GM18526 (cell line): ENCODE measurements around the gene CPNE6.

Source experiments
- POLR2A ChIP-seq: IDR thresholded peaks from 3 replicates; pipeline ENCODE4 v1.6.1; 2011; ENCODE audit not compliant: insufficient read length; ENCODE audit errors: extremely low read depth

Gene CPNE6

GRCh38 chr14:24103451-24103850, 32.1 kb downstream of the CPNE6 start:
- no peak for TF ChIP-seq POLR2A

- TF ChIP-seq POLR2A: no peak
These were observed 35.4 kb downstream of the CPNE6 start for GRCh38 chr14:24106672-24107271.

GRCh38 chr14:24108336-24108874, 37.0 kb downstream of the CPNE6 start:
- TF ChIP-seq POLR2A: no peak

GRCh38 chr14:24110060-24110459, 38.7 kb downstream of the CPNE6 start:
- TF ChIP-seq POLR2A: no peak

DNA sequence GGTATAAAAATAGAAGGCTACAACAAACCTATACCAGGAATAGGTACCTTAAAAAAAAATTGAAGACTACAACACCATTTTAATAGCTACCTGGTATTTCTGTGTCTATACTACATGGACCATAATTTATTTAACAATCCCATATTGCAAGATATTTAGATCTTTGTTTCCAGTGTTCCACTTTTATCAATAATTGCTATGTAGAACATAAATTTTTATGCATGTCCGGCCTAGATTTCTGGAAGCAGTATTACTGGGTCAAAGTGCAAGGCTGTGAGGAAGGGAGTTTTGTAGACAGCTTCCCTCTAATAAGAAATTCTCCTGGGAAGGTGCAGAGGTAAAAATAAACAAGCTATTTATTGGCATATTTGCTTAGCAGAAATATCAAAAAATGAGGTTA, 39.2 kb downstream of the CPNE6 start:
- no peak for TF ChIP-seq POLR2A

DNA sequence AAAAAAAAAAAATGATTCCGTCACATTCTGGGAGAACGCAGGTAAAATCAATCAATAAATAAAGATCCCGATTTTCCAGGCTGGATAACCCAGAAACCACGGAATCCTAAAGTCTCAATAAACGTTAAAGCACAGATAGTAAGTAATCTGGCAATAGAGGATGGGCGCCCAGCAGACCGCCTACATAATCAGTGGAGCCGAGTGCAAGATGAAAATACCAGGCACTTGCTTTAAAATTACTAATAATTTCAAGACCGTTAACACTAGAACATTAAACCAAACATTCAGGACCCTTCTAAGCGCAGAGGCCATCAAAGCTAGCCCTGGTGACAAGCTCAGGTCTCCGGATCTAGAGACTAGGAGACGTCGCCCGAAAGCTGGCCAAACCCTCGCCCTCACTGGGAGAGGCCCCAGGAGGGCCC, 42.0 kb downstream of the CPNE6 start:
- no peak for TF ChIP-seq POLR2A

GRCh38 chr14:24113801-24114531, 42.6 kb downstream of the CPNE6 start:
- peak; percentile 85 for TF ChIP-seq POLR2A

DNA sequence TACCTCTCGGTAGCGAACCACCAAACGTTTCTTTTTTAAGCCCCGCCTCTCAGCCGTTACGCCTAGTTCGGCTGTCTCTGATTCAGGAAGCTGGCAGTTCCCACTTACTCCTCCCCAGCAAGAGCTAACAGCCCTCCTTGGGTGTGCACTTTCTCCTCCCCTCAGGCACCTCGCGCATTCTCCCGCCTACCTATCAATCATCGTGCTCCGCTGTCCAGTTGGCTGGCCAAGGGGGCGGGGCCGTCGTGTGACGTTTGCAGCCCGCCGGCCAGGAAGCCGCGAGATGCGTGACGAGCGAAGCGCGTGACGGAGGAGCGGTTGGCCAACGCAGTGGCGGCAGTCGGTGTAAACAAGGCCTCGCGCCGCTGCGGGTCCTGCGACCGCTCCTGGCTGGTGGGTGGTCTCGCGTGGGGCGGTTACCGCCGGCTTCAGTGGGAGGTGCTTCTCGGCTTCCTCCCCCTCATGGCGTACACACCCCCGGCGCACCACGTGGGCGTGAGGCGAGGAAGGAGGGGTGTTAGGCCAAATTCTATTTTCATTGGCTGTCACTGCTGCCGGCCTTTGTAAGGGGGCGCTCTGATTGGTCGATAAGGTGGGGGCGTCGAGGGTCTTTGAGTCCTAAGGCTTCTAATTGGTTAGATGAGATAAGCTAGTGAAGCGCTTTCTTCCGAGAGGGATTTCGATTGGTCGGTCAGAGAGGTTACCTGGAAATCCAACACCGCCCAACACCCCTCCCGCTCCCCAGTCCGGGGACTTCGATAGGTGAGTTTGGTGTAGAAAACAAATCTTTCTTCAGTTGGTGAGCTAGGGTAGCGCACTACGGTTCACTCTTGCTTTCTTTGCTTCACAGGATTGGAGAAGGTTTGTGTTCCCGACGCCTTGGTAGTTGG, 43.4 kb downstream of the CPNE6 start, which contains the start of the genes DCAF11 and NRL:
TSS of gene DCAF11 (plus strand) at position 246 of the 890 bp plus-strand sequence. CDS start 818 bp downstream, outside the sequence.
TSS of gene NRL (minus strand) at position 418 of the 890 bp plus-strand sequence. CDS start 32,101 bp downstream, outside the sequence.
- TF ChIP-seq POLR2A: peak; percentile 9

DNA sequence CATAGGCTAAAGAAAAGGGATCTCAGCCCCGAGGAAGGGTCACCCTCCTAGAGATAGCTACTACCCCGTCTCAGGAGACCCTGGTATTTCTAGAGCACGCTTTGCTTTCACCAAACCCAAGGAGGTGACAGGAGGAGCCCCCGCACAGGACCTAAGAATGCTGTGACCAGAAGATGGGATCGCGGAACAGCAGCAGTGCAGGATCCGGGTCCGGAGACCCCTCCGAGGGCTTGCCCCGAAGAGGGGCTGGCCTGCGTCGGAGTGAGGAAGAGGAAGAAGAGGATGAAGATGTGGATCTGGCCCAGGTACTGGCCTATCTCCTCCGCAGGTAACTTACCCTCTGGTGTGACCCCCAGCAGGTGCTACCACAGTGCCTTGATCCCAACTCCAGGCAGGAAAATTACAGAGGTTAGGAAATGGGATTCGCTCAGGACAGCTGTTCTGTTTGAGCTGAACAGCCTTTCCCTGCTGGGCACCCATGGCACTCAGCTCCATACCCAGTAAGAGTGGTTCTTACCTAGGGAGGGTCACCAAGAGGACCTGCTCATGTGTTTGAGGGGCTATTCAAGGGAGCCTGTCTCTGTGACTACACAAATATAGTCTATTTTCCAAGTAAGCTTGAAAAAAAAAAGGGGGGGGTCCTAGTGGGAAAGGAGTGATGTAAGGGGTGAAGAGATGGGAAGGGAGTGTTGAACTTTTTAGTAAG, 44.2 kb downstream of the CPNE6 start:
- no peak for TF ChIP-seq POLR2A

DNA sequence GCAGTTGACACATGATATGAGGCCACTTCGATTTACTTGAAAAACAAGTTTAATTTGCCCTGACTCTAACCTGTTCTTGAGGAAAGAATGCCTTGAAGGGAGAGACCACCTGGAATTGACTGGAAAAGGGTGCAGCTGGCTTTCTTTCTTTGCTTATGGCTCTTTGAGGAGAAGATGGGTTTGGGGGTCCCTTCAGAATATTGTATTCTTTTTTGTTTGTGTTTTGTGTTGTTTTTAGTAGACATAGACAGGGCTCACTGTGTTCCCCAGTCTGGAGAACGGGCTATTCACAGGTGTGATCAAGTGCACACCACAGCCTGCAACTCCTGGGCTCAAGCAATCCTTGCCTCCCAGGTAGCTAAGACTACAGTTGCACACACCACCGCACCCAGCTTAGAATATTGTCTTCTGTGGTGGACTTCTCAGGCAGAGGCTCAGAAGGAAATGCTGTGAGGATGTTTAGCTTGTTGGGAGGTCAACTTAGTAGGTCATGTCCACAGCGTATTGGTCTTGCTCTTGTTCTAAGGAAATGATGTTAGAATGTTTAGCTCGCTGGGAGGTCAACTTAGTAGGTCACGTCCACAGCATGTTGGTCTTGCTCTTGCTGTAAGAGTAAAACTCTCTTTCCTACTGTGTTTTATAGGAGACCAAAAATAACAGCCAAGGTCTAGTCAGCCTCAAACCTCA, 44.9 kb downstream of the CPNE6 start:
- TF ChIP-seq POLR2A: no peak

DNA sequence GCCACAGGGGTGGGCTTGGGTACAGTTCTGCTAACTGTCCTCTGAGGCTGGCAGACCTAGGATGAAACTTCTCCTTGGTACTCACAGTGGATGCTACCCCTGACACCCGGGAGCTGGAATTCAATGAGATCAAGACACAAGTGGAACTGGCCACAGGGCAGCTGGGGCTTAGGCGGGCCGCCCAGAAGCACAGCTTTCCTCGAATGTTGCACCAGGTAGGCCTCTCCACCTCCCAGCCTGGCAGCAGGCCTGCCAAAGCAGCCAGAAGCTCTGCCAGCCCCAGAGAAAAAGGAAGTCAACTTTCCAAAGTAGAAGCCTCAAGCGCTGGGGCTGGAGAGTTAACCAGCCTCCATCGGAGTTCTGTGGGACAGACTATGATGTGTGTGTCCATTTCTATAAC, 45.8 kb downstream of the CPNE6 start:
- no peak for TF ChIP-seq POLR2A

DNA sequence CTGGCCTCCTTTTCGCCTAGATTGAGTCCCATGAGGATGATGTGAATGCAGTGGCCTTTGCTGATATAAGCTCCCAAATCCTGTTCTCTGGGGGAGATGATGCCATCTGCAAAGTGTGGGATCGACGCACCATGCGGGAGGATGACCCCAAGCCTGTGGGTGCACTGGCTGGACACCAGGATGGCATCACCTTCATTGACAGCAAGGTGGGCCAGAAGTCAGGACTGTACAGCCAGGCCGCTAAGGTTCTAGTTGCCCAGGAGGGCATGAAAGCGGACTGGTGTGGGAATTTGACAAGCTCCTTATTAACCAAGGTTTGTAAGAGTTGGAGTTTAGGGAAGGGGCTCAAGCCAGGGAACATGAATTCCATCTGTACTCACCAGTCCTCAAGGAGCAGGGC, 48.3 kb downstream of the CPNE6 start:
- TF ChIP-seq POLR2A: no peak

- no peak for TF ChIP-seq POLR2A
These were observed 49.8 kb downstream of the CPNE6 start for GRCh38 chr14:24121210-24121609.

- no peak for TF ChIP-seq POLR2A
These were observed 51.1 kb downstream of the CPNE6 start for GRCh38 chr14:24122416-24122815.
